ENCODE data around the gene C11orf97. TPM values are rescaled to one million over a fixed set of nuclear protein-coding genes. Genes with fewer than 3 reads are reported as not detected.
A peak's percentile ranks its signal among the peaks of the same experiment; 100 is the strongest.

Gene C11orf97
- total and polyA plus RNA-seq, 2 of the 8 experiments (the other 6 are each of a cell fraction or from before 2014, with no cell fraction given) = not detected

GRCh38 chr11:94493281-94494125 lies 18.8 kb upstream of the C11orf97 start, which contains the start of the genes ANKRD49 and MRE11 (continued):
- TF ChIP-seq HDAC6 (IDR thresholded peaks at IDR 0.05; ENCODE audit: low read depth, low read length) (no peak), YY1 (IDR thresholded peaks at IDR 0.05; ENCODE audit: low read depth, low read length) (peak; percentile 42; the same call in 1 of the 2 replicates), TCF12 (IDR thresholded peaks at IDR 0.05; ENCODE audit: low read depth, low read length) (peak; percentile 77; the same call in 1 of the 2 replicates), RAD21 (IDR thresholded peaks at IDR 0.05 in 1 of 2, conservative IDR thresholded peaks at IDR 0.05 in 1 of 2; ENCODE audit: low read depth in 2 of 2, low read length in 2 of 2) (no peak), POLR2A (IDR thresholded peaks at IDR 0.05; ENCODE audit: control extremely low read depth in 1 of 2, low read depth in 2 of 2, low read length in 2 of 2) (peak; percentile 90 to 91), SIX5 (IDR thresholded peaks at IDR 0.05; ENCODE audit: low read depth, low read length) (no peak), SP2 (IDR thresholded peaks at IDR 0.05; ENCODE audit: low read length) (no peak), CEBPB (IDR thresholded peaks at IDR 0.05; ENCODE audit: low read depth, low read length) (no peak), USF2 (IDR thresholded peaks at IDR 0.05; ENCODE audit: low read length) (0 out of 2 replicates have a peak, but pooled peaks have one; percentile 4), CREB1 (IDR thresholded peaks at IDR 0.05) (0 out of 2 replicates have a peak, but pooled peaks have one; percentile 20)

All from H1 (cell line).